ENCODE measurements around the gene ELOVL6.

DNA sequence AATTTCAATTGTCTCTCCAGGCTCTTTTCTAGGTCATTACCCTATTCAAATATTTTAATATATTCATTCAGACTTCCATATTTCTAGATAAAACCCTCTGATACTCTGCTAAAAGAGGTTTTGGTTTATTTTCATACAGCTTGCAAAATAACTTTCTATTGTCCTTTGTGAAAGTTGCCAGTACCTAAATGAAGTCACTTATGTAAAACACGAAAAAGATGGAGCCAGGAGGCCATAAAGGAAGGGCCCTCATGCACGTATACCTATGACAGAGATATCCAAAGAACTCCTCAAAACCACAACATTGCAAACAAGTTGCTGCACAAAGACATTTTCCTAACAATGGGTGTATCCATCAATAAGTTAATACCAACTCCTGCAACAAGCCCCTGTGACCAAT is 25.7 kb upstream of the ELOVL6 start:
- TF ChIP-seq CTCF (IDR thresholded peaks at IDR 0.05 in 4 of 5, conservative IDR thresholded peaks at IDR 0.05 in 1 of 5) = no peak
- TF ChIP-seq POLR2A (IDR thresholded peaks at IDR 0.05) = no peak
